ENCODE data around the gene KCTD10.
A peak's percentile ranks its signal among the peaks of the same experiment; 100 is the strongest.
"Not testable (repeated sequence)": the region's sequence is repeated elsewhere in the genome, so short reads cannot be mapped to it uniquely, and the experiment has no call there.

KCTD10 gene

DNA sequence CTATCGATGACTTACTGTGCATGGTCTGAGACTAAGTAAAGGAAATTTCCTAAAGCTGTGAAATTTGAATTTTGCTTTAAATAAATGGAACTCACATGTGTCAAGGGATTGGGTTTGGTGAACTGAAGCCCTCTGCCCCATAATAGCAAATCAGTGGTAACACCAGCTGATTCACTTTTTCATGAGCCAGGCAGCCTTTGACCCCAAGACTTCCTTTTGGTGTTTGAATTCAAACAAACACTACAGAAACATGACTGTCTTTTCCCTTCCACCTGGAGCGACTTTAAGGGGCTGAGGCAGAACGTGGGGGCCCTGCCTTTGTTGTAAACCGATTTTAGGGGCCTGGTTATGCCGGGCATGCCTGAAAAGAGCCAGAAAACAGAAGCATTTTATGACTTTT lies 28.8 kb downstream of the KCTD10 start:
- DNase-seq = no peak

- no peak for DNase-seq
Measured at GRCh38 chr12:109447482-109447881, 29.6 kb downstream of the KCTD10 start.

DNA sequence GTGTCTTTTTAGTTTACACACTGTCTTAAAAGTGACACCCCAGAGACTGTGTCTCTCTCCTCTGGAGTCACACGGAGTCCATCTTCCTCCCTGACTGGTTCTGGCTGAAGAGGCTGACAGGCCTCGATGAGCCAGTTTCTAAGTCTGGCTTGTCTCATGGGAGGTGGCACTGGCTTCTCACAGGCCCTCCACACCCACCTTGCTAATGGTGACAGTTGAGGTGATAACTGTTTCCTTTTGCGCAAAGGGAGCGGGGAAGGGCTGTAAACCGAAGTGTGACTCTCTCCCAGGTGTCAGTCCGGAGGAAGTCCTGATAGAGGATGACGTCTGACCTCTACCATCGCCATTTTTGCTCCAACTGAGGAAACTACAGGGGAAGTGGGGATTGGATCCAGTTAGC lies 30.2 kb downstream of the KCTD10 start:
- DNase-seq = no peak

DNA sequence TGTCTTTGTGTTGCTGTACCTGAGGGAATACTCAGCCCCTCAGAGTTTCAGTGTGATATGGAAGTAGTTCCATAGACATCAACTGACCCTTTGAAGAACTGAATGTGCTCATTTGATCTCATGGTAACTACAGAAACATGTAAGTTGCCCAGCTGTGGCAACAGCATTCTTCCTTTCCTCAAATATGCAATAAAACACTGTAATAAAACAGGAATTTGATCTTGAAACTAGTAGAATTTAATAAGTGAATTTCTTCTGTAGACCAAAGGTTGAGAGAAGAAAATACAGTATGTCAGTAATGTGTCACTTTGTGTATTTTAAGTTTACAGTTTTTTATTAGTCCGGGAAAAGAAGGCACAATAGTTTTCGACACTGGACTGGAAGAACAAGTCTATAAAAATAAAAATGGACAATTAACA lies 31.9 kb downstream of the KCTD10 start:
- no peak for DNase-seq

GRCh38 chr12:109444259-109444658 lies 32.8 kb downstream of the KCTD10 start:
- DNase-seq = no peak

GRCh38 chr12:109443794-109444193 lies 33.3 kb downstream of the KCTD10 start:
- peak; percentile 69 for DNase-seq

DNA sequence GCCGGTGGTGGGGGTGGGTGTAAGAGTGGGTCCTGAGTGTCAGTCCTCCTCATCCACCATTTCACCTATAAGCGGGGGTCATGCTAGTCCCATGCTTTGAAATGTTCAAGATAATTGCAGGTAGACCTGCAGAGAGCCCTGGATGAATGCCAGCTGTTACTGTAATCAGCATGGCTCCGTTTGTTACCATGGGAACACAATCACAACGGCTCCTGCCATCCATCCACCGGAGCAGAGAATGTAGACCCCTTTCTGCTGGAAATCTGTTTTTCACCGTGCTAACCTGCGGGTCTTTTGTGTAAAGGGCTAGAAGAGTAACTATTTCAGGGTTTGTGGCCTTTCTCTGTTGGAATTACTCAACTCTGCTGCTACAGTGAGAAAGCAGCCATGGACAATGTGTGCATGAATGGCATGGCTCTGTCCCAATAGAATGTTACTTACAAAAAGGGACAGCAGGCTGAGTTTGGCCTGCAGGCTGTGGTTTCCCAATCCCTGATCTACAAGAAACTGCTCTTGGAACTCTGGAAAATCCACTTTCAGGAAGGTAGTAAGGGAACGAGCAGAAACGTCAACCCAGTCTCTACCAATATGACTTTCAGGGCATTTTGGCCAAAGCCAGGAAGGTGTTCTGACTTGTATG lies 36.1 kb downstream of the KCTD10 start:
- DNase-seq = peak; percentile 68

- not testable (repeated sequence) for DNase-seq
Measured at GRCh38 chr12:109439951-109440350, 37.1 kb downstream of the KCTD10 start.

DNA sequence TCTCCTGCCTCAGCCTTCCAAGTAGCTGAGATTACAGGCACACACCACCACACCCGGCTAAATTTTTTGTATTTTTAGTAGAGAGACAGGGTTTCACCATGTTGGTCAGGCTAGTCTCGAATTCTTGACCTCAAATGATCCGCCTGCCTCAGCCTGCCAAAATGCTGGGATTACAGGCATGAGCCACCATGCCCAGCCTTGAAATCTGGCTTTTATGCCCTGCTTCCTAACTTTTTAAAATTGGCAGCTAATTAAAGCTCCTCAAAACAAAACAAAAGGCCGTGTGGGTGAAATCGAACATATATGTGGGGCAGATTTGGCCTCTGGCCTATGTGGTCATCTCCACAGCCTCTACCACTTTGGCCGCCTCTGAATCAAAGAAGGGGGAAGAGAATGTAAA lies 37.9 kb downstream of the KCTD10 start:
- no peak for DNase-seq

DNA sequence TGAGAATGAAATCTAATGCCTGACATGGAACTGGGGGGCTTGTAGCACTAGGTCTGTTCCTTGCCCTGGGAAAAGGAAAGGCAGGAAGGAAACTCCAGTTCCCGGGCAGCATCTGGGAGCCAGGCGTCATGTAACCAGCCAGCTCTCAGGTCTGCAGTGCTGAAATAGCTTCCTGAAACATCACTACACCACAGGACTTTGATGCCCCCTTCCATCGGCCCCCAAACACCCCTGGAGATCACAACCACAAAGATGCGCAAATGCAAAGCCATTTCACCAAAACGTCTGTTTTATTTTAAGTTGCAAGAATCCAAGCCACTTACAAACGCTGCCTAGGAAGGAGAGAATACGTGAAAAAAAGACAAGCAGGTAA lies 40.9 kb downstream of the KCTD10 start:
- no peak for DNase-seq

GRCh38 chr12:109435428-109436187 lies 41.5 kb downstream of the KCTD10 start:
- DNase-seq = no peak

DNA sequence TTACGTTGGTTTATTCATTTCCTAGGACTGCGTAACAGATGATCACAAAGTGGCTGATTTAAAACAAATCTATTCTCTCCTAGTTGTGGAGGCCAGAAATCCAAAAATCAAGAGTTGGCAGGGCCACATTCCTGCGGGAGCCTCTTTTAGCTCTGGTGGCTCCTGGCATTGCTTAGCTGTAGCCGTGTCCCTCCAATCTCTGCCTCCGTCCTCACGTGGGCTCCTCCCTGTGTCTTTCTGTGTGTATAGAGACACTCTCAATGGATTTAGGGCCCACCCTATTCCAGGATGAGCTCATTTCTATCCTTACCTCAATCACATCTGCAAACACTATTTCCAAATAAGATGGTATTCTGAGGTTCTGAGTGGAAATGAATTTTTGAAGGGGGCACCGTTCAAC lies 42.5 kb downstream of the KCTD10 start:
- DNase-seq = no peak

DNA sequence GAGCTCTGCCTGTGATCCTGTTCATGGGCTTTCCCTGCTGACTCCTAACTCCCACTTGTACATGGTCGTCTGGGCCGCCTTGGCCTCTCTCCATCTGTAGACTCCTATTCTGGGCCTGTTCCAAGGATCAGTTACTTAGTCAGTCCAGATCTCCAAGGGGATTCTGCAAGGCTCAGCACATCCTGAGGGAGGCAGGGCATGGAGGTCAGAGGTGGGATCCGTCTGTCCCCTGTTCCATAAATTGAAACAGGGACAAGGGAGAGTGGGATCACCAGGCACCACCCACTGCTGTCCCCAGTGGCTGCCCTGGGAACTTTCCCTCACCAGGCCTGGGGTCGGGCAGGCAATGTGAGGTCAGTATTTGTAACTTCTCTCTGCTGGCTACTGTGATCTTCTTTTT lies 43.5 kb downstream of the KCTD10 start:
- DNase-seq = no peak

GRCh38 chr12:109432842-109433304 lies 44.2 kb downstream of the KCTD10 start:
- peak; percentile 32 for DNase-seq

- no peak for DNase-seq
Measured at GRCh38 chr12:109432431-109432830, 44.7 kb downstream of the KCTD10 start.

DNA sequence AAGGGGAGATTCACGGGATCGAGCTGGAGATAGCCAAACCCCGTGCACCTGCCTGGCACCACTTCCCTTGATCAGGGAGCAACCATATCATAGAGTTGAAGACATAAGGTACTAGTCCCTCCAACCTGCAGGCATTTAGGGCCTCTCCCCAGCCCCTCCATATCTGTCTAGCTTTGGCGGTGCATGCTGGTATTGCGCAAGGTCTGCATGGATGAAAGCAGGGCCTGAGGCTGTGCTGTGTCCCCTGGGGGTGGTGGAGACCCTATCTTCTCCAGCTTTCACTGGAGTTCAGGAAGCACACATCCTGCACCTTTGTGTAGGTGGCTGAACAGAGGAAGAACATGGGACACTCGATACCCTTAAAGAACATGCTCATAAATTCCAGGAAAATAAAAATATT lies 46.9 kb downstream of the KCTD10 start:
- DNase-seq = no peak

GRCh38 chr12:109428804-109429203 lies 48.3 kb downstream of the KCTD10 start:
- DNase-seq = not testable (repeated sequence)

DNA sequence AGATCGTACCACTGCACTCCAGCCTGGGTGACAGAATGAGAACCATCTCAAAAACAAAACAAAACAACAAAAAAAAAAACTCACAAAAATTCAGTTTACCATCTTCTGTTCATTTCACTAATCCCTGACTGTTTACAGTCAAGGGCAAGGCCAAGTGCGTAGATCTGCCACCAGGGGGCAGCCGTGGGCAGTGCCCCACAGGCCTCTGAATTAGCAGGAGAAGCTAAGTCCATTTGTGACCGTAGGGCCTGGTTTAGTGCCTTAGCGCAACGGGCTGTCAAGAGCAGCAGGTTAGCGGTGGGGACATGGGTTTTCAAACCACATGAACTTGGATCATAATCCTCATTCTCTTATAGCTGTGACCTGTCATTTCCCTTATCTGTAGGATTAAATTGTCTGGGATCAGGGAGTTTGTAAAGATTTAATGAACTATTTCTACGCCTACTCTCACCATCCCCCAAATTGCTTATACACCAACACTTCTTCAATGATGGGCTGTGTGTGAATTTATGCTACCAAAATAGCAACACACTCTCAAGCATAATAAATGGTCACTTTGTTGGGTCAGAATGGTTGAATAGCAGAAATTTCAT lies 49.0 kb downstream of the KCTD10 start:
- peak; percentile 37 for DNase-seq

GRCh38 chr12:109423392-109423791 lies 53.7 kb downstream of the KCTD10 start:
- no peak for DNase-seq

GRCh38 chr12:109422251-109422650 lies 54.8 kb downstream of the KCTD10 start:
- no peak for DNase-seq

DNA sequence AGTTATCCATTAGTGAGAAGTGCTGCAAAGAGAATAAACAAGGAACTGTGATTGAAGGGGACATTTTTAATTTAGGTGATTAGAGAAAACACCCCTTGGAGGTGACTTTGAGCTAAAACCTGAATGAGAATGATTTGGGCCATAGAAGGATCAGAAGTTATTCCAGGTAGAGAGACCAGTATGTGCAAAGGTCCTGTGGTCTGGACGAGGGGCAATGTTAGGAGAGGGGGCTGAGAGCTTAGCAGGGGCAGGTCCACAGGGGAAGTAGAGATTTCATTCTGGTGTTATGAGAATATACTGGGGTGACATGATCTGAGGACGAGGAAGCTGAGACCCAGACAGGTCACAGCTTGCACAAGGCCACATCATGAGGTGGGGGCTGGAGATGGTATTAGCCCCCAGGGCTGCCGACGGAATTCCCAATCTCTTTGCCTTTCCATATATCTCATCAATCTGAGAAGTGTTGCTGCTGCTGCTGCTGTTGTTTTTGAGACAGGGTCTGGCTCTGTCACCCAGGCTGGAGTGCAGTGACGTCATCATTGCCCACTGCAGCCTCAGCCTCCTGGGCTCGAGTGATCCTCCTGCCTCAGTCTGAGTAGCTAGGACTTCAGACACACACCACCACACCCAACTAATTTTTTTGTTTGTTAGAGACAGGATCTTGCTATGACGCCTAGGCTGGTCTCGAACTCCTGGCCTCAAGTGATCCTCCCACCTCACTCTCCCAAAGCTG lies 55.6 kb downstream of the KCTD10 start:
- DNase-seq = no peak

GRCh38 chr12:109418848-109419480 lies 58.1 kb downstream of the KCTD10 start:
- DNase-seq = no peak

GRCh38 chr12:109406147-109406546 lies 71.0 kb downstream of the KCTD10 start:
- DNase-seq = not testable (repeated sequence)

Data from DMS79 (cell line).